Measurements from ENCODE around the gene ZFP36.

GRCh38 chr19:39411832-39412099 lies 5.1 kb downstream of the ZFP36 start:
- TF ChIP-seq POLR2A (IDR thresholded peaks at IDR 0.05; ENCODE audit: low read length) (no peak), GATA1 (IDR thresholded peaks at IDR 0.05; ENCODE audit: low read depth, low read length) (no peak)

All from erythroblast (primary cell).